Measurements from ENCODE around the gene SLC6A19. TPM values are rescaled to one million over a fixed set of nuclear protein-coding genes. Genes with fewer than 3 reads are reported as not detected.

SLC6A19 gene
- total and polyA plus RNA-seq, 2 donors (not counting 1 experiment from before 2014, with no cell fraction given) = not detected

- H3K4me3 ChIP-seq (ENCODE audit: control extremely low read depth in 1 of 5, extremely low read depth in 1 of 5, insufficient read depth in 1 of 5, low read depth in 2 of 5, low read length in 4 of 5) = no peak overlapping the region
- TF ChIP-seq CTCF (IDR thresholded peaks at IDR 0.05) = peak; percentile 69
- TF ChIP-seq EZH2 (IDR thresholded peaks at IDR 0.05; ENCODE audit: borderline replicate concordance, insufficient read depth, low read depth, low read length, poor library complexity, severe bottlenecking) = no peak
- peaks cover 2% of the 10 kb centered on the region for H3K4me1 Mint-ChIP-seq
- no peak overlapping the region for H3K9ac ChIP-seq (ENCODE audit: low read length)
- ATAC-seq (ENCODE audit: low read depth) (peak; percentile 51), DNase-seq (peak; percentile 59)
- ChIA-PET CTCF (interaction anchor here (0.5 to 2.3 kb wide), 16 partner anchors 9 to 763 kb away, joined by 3 to 11 read pairs (median 4); no protein-coding TSS in a partner anchor), POLR2A (no interaction called here)
- H2AFZ ChIP-seq (ENCODE audit: insufficient read depth, low read depth, low read length, poor library complexity, severe bottlenecking) = no peak overlapping the region
- H3K27ac ChIP-seq (ENCODE audit: low read length in 2 of 2) = no peak overlapping the region
- no peaks in the 10 kb centered on the region for H3K9me3 Mint-ChIP-seq (ENCODE audit: insufficient read depth)
- H3K27me3 Mint-ChIP-seq = no peaks in the 10 kb centered on the region
- 52% methylated on average over 27 of the region's 27 CpGs for WGBS (ENCODE audit: insufficient coverage)
- no peaks in the 10 kb centered on the region for H3K79me2 ChIP-seq (ENCODE audit: control insufficient read depth, insufficient read depth, low read length)
- intact Hi-C loops (cut with micrococcal nuclease) = loop anchor here (1.0 to 2.0 kb wide), 2 partner anchors 40 to 251 kb away; no protein-coding TSS in a partner anchor
- H3K4me3 Mint-ChIP-seq = no peak overlapping the region
- H3K27me3 ChIP-seq (replicated peaks in 1 of 4; ENCODE audit: control extremely low read depth in 1 of 4, control insufficient read depth in 3 of 4, insufficient read depth in 4 of 4, low read length in 3 of 4) = peaks cover 0 to 10% (median 1%) of the 10 kb centered on the region in 4 experiments
- H3K4me1 ChIP-seq (ENCODE audit: control insufficient read depth in 2 of 2, insufficient read depth in 2 of 2, low read length in 2 of 2) = no peaks in the 10 kb centered on the region
- no peaks in the 10 kb centered on the region for H3K36me3 ChIP-seq (replicated peaks in 1 of 2; ENCODE audit: control extremely low read depth in 1 of 2, control insufficient read depth in 1 of 2, extremely low read depth in 1 of 2, insufficient read depth in 2 of 2, low read length in 1 of 2)
- no peaks in the 10 kb centered on the region for H4K20me1 ChIP-seq (ENCODE audit: control insufficient read depth, insufficient read depth, low read length, poor library complexity, severe bottlenecking)
- no peak overlapping the region for H3K27ac Mint-ChIP-seq
- no peak overlapping the region for H3K4me2 ChIP-seq (replicated peaks; ENCODE audit: low read depth, low read length, poor library complexity, severe bottlenecking)
- H3K9me3 ChIP-seq (ENCODE audit: control extremely low read depth in 1 of 3, control insufficient read depth in 2 of 3, insufficient read depth in 1 of 3, low read length in 2 of 3) = peaks cover 0 to 9% (median 0%) of the 10 kb centered on the region in 3 donors
These were observed 27.1 kb upstream of the SLC6A19 start for GRCh38 chr5:1174122-1174936.

- Mint-ChIP-seq H3K27ac (no peak overlapping the region), H3K27me3 (no peaks in the 10 kb centered on the region), H3K4me3 (no peak overlapping the region), H3K4me1 (peaks cover 2% of the 10 kb centered on the region), H3K9me3 (ENCODE audit: insufficient read depth) (no peaks in the 10 kb centered on the region)
- TF ChIP-seq CTCF (IDR thresholded peaks at IDR 0.05) (no peak), EZH2 (IDR thresholded peaks at IDR 0.05; ENCODE audit: borderline replicate concordance, insufficient read depth, low read depth, low read length, poor library complexity, severe bottlenecking) (no peak)
- H3K9me3 ChIP-seq (ENCODE audit: control extremely low read depth in 1 of 3, control insufficient read depth in 2 of 3, insufficient read depth in 1 of 3, low read length in 2 of 3) = peaks cover 0 to 9% (median 0%) of the 10 kb centered on the region in 3 donors
- H3K27me3 ChIP-seq (replicated peaks in 1 of 4; ENCODE audit: control extremely low read depth in 1 of 4, control insufficient read depth in 3 of 4, insufficient read depth in 4 of 4, low read length in 3 of 4) = peaks cover 0 to 10% (median 1%) of the 10 kb centered on the region in 4 experiments
- H3K4me3 ChIP-seq (ENCODE audit: control extremely low read depth in 1 of 5, extremely low read depth in 1 of 5, insufficient read depth in 1 of 5, low read depth in 2 of 5, low read length in 4 of 5) = no peak overlapping the region
- H3K27ac ChIP-seq (ENCODE audit: low read length in 2 of 2) = no peak overlapping the region
- ATAC-seq (ENCODE audit: low read depth) = no peak
- 94% methylated on average over 5 of the region's 8 CpGs for WGBS (ENCODE audit: insufficient coverage)
- DNase-seq = no peak
- no peaks in the 10 kb centered on the region for H3K36me3 ChIP-seq (replicated peaks in 1 of 2; ENCODE audit: control extremely low read depth in 1 of 2, control insufficient read depth in 1 of 2, extremely low read depth in 1 of 2, insufficient read depth in 2 of 2, low read length in 1 of 2)
- CTCF ChIA-PET = interaction anchor here (0.6 to 2.3 kb wide), 11 partner anchors 8 to 470 kb away, joined by 3 to 11 read pairs (median 4); no protein-coding TSS in a partner anchor
- no peaks in the 10 kb centered on the region for H3K79me2 ChIP-seq (ENCODE audit: control insufficient read depth, insufficient read depth, low read length)
- no peak overlapping the region for H3K9ac ChIP-seq (ENCODE audit: low read length)
- intact Hi-C loops (cut with micrococcal nuclease) = loop anchor here (2.0 kb wide), 1 partner anchor 40 kb away; no protein-coding TSS in a partner anchor
- no peak overlapping the region for H2AFZ ChIP-seq (ENCODE audit: insufficient read depth, low read depth, low read length, poor library complexity, severe bottlenecking)
- POLR2A ChIA-PET = no interaction called here
- no peaks in the 10 kb centered on the region for H4K20me1 ChIP-seq (ENCODE audit: control insufficient read depth, insufficient read depth, low read length, poor library complexity, severe bottlenecking)
- no peaks in the 10 kb centered on the region for H3K4me1 ChIP-seq (ENCODE audit: control insufficient read depth in 2 of 2, insufficient read depth in 2 of 2, low read length in 2 of 2)
- H3K4me2 ChIP-seq (replicated peaks; ENCODE audit: low read depth, low read length, poor library complexity, severe bottlenecking) = no peak overlapping the region
These were observed 26.4 kb upstream of the SLC6A19 start for GRCh38 chr5:1175015-1175414.

Data from B cell (primary cell).